ENCODE results near the gene HHATL. TPM values are rescaled to one million over a fixed set of nuclear protein-coding genes. Genes with fewer than 3 reads are reported as not detected.
A peak's percentile ranks its signal among the peaks of the same experiment; 100 is the strongest.

The HHATL gene
- total RNA-seq, 1 donor from 2014 or later, result 51.8 TPM

GRCh38 chr3:42663581-42664437 is 38.8 kb downstream of the HHATL start:
- no peak for DNase-seq

- no peak for DNase-seq
Observed at GRCh38 chr3:42662813-42663535, 39.6 kb downstream of the HHATL start.

DNA sequence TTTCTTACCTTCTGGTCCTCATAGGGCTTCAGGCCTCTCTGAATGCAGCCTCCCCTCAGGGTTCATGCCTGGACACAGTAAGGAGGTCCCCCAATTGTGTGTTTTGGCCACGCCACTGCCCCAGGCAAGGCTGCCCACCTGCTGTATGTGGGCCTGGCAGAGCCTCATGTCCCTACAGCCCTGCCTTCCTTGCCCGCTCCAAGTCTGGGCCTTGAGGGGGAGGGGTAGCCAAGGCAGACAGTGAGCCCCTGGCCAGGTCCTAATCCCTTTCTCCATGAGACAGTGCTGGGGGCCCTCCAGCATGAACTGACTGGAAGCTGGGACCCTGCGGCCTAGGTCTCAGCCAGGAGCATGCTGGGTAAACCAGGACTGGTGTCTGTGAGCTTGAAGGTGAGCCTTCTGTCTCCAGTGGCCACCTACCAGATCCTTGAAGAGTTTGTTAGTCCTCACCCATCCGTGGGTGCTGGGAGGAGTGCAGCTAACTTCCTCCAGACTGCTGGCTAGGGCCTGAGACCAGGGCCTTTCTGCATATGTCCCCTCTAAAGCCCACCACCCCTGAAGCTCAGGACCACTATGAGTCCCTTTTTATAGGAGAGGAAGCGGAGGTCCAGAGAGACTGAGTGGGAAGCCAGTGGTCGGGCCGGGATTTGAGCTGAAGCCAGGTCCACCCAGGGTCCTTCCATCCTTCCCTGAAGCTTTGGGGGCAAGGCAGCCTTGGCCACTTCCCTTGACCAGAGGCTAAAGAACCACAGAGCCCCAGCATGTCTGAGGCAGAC is 40.4 kb downstream of the HHATL start:
- DNase-seq, result no peak

- DNase-seq, result no peak
Observed at GRCh38 chr3:42661593-42662022, 41.0 kb downstream of the HHATL start.

GRCh38 chr3:42660898-42661297 is 41.7 kb downstream of the HHATL start:
- DNase-seq, result no peak

DNA sequence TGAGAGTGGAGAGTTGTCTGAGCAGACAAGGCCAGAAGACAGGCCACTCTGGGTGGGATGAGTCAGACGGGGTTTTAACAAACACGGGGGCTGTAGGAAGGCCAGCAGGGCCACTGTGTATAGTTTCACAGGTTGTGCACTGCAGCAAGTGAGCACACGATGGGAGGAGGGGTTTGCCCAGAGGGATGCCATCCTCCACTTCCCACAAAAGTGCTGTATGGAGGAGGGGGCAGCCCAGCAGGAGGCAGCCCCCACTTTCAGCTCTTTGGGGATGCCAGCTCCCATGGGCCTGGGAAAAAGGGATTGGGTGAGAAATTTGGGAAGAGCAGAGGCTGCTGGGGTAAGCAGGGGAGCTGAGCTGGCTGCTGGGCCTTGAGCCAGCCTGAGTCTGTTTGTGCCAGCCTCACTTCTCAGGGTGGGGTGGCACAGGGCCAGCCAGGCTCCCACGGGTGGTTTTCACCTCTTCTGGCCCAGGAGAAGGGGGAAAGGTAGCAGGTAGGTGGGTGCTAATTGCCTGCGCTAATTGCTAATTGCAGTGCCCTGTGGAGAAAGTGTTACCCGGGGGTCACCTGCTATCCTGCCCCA is 42.4 kb downstream of the HHATL start:
- DNase-seq, result no peak

DNA sequence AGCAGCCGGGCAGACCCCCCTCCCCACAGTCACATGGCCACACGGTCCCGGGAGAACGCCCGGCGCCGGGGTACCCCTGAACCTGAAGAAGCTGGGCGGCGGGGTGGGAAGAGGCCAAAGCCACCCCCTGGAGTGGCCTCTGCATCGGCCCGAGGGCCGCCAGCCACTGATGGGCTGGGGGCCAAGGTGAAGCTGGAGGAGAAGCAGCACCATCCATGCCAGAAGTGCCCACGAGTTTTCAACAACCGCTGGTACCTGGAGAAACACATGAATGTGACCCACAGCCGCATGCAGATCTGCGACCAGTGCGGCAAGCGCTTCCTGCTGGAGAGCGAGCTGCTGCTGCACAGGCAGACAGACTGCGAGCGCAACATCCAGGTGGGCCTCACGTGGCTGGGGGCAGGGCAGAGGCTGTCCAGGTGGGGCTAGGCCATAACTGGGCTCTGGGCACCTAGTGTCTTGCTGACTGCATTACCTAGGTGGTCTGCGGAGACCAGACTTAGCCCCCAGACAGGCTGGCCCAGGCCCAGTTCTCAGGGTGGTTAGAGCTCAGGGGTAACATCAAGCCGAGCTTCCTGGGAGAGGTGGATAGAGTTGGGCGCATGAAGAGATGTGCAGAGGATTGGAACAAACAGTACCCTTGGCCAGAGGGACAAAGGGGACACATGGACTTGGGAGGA is 43.0 kb downstream of the HHATL start:
- no peak for DNase-seq

GRCh38 chr3:42658771-42659390 is 43.7 kb downstream of the HHATL start:
- no peak for DNase-seq

DNA sequence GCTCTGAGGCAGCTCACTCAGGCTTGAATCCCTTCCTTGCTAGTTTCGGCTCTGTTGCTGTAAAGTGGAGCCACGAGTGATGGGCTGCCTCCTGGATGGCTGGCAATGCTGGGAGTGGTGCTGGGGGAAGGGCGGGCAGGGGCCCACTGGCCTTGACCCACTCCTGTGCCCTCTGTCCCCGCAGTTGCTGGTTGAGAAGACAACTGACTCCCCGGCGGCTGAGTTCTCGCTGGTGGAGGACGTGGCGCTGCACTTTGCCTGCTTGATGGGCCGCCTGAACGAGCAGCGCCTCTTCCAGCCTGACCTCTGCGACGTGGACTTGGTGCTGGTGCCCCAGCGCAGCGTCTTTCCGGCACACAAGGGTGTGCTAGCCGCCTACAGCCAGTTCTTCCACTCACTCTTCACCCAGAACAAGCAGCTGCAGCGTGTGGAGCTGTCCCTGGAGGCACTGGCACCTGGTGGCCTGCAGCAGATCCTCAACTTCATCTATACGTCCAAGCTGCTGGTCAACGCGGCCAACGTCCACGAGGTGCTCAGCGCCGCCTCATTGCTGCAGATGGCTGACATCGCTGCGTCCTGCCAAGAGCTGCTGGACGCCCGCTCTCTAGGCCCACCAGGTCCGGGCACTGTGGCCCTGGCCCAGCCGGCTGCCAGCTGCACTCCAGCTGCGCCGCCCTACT is 44.4 kb downstream of the HHATL start:
- peak; percentile 43 for DNase-seq

- DNase-seq, result no peak
Observed at GRCh38 chr3:42657675-42658074, 44.9 kb downstream of the HHATL start.

DNA sequence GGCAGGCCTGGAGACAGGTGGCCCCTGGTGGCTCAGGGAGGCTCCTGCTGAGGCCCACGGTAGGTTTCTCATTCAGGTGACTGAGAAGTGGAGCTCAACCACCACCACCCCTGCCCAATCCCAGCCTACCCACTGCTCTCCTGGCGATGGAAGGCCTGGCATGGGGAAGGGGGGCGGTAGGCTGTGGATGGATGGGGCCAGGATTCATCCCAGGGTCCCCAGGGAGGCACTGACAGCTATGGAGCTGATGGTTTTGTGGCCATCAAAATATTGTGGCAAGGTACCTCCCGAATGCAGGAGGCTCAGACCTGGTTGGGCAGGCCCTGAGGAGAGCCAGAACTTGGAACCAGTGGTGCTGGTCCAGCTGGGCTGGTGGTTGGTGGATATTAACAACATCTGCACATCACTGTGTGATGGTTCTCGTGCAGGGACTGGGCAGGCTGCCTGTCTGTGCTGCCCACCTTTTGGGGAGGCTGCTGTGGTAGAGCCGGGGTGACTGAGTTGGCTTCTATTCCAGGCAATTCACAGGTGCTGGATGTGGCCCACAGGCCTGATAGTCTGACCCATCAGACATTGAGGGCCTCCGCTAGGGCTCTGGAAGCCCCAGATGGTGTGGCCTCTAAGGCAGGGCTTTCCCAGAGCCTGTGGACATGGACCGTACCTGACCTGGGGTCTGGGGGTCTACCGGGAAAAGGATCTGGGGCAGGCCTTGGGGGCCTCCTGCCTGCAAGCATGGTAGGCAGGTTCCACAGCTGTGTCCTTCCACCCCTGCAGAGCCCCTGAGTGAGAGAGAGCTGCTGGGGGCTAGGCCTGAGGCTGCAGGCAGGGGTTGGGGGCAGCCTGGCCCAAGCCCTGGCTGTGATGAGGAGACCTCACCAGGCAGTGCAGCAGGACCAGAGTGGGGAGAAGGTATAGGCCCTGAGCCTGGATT is 45.7 kb downstream of the HHATL start:
- DNase-seq, result no peak

- no peak for DNase-seq
Observed at GRCh38 chr3:42655980-42656679, 46.5 kb downstream of the HHATL start.

GRCh38 chr3:42655331-42655888 is 47.2 kb downstream of the HHATL start:
- peak; percentile 76 for DNase-seq

GRCh38 chr3:42654331-42655201 is 48.0 kb downstream of the HHATL start:
- DNase-seq, result peak; percentile 86

DNA sequence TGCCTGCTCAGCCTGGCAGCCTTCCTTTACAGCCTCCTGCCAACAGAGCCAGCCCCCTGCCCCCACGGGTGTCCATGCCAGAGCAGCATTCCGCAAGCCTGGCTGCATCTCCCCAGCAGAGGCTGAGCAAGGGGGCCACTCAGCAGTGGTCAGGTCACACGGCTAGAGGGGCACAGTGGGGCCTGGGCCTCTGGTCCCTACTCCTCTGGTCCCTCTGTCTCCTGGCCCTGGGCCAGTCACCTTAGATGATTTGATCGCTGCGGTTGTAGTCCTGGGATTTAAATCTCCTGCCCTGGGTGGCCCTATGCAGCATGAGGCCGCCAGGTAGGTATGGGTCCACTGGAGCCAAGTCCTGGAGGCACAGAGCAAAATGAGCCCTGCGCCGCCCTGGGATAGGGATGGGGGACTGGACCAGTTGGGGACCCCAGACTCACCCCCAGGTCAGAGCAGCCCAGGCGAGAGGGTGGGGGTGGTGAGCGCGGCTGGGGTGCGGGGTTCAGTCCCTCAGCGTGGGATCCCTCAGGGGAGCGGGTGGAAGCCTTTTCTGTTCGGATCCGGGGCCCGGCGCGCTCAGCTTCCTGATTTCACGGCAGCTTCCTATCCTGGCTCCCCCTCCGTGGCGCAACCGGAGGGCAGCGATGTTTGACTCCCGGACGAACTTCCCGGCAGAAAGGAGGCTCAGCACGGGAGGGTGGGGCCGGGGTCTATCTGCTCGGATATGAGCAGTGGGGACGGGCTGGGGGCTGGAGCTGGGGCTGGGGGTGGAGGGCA is 48.9 kb downstream of the HHATL start, which contains the start of gene ZBTB47:
Gene ZBTB47 (plus strand): TSS at position 138 of the 771 bp plus-strand sequence. CDS start 4,659 bp downstream, outside the sequence.
- DNase-seq, result peak; percentile 30

DNA sequence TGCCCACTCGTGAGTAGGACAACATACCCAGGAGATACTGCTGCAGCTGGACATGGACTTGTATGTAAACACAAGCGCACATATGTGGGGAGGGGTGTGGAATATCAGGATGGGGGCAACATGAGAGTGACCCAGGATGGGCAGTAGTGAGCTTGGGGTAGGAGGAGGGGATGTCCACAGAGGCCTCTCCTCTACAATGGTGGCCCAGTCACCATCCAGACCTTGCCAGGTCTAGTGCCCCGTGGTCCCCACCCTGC is 49.4 kb downstream of the HHATL start:
- DNase-seq, result no peak

Data from tongue (tissue), 2 donors.